Measurements from ENCODE around the gene FAM222A.

FAM222A gene

DNA sequence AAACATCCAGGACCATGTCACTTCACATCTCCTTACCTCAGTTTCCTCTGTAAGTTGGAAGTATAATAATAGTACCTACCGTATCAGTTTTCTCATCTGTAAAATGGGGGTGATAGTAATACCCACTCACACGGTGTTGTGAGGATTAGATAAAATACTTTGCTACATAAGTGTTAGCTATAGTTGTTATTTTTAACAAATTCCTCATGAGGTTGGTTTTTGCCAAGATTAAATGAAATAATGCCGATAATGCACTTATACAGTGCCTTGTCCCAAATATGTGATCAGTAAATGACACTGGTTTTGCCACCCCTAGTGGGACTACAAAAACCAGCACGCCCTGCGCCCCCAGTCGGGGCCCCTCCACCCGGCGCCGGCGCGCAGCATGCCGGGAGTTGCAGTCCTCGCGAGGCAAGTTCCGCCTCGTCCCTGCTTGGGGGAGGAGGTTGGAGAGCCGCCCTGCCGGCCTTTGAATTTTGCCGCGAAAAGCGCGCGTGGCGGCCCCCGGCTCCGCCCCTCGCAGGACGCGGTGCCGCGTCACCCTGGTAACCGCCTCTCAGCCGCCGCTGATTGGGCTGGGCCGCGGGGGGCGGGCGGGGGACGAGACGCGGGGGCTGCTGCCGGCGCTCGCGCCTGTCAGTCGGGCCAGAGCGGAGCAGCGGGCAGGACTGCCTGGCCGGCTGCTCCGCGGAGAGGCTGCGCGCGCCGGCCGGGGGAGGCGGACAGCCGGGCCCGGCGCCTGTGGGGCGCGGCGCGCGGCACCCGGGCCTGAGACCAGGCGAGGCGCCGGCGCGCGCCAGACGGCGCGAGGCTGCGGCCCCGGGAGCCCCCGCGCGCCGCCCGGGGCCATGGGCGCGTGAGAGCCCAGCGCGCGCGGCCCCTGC is at the start of gene FAM222A:
FAM222A (plus strand) TSS at position 639 of the 884 bp plus-strand sequence. CDS start 30,322 bp downstream, outside the sequence.
- peak; percentile 89 for DNase-seq (ENCODE audit: low read depth)

DNA sequence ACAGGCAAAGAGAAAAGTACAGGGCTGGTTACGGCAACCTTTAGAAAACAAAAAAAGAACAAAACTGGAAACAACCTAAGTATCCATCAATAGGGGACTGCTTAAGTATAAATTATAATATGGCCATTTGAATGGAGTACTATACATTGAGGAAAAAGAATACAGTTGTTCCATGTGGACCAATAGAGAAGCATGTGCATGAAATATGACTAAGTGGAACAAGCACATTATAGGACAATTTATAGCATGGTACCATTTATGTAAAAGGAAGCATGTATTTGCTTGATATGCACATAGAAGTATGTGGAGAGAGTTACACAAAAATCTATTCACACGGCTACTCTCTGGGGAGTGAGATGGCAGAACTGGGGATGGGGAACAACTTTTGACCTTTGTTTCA is 49.2 kb upstream of the FAM222A start:
- DNase-seq (ENCODE audit: low read depth) = no peak

DNA sequence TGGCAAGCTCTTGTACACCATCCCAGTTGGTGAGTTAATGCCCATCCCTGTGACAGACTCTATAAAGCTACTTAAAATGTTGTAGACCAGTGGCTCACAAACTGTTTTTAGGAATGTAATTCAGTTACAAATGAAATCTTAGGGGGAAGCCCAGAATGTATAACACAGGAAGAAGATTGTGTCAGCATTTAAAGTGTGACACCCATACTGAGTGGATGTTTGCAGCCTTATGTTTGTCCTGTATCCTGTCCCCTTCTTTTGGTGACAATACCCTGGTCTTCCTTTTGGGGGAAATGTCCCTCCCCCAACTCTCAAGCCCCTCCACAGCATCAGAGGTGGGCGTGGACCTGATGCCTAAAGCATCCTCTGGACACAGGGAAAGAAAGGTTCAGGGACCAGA is 47.6 kb upstream of the FAM222A start:
- no peak for DNase-seq (ENCODE audit: low read depth)

GRCh38 chr12:109670731-109671130 is 42.9 kb upstream of the FAM222A start:
- no peak for DNase-seq (ENCODE audit: low read depth)

DNA sequence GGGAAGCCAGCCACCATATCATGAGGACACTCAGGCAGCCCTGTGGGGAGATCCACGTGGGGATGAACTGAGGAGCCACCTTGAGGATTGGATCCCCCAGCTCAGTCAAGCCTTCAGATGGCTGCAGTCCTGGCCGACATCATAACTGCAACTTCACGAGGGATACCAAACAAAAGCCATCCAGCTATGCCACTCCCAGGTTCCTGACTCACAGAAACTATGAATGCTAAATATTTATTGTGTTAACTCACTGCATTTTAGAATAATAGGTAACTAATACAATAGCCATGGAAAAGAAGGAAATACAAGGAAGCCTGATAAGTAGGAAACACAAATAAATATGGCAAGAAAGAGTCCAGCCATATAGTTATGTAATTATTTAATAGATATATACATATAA is 42.1 kb upstream of the FAM222A start:
- no peak for DNase-seq (ENCODE audit: low read depth)

DNA sequence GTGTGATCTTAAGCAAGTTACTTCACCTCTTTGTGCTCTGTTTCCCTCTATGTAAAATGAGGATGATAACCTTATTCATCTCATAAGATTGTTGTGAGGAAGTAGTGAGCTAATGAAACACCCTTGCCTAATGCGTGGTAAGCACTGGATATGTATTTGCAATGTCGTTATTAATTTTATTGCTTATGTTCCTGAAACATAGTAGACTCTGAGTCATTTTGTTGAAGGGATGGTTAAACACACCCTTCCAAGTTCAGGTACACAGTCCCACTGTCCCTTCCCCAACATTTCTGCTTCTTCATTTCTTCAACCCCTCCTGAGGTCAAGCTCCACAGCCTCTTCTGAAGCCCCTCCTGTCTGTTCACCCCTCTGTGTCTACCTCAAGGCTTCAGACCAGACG is 40.2 kb upstream of the FAM222A start:
- DNase-seq (ENCODE audit: low read depth) = no peak

- no peak for DNase-seq (ENCODE audit: low read depth)
Measured at GRCh38 chr12:109673884-109674283, 39.7 kb upstream of the FAM222A start.

DNA sequence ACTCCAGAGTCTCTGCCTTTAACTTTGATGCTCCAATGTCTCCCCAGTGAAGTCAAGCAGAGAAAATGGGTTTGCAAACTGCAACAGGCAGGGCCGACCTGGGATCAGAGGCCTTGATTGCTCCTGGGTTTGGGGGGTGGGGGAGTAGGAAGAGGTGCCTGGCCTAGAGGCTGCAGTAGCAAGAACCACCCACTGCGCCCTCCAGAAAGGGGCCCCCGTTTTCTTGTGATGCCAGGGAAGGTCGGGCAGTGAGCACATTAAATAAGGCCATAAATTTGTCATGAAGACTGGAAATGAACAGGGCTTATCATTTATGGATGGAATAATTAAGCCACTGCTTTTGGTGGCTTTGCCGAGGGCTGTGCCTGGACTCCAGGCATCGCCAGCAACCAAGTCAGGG is 38.2 kb upstream of the FAM222A start:
- DNase-seq (ENCODE audit: low read depth) = no peak

DNA sequence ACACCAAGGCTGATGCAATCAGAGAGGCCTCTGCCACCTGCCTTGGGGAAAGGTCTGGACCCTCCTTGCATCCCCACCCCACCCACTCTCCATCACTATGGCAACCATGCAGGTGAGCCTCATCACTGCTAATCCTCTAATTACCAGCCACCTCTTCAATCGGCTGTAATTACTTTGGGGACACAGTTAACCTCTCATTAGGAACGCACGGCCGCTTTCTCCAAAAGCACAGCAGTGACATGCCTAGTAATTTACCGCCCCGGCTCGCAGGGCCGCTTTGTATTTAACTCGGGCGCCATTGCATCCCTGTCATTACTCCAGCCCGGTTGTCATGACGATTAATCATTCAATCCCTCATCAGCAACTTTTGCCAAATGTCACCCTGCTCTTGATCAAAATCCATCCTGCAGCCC is 36.3 kb upstream of the FAM222A start:
- no peak for DNase-seq (ENCODE audit: low read depth)

DNA sequence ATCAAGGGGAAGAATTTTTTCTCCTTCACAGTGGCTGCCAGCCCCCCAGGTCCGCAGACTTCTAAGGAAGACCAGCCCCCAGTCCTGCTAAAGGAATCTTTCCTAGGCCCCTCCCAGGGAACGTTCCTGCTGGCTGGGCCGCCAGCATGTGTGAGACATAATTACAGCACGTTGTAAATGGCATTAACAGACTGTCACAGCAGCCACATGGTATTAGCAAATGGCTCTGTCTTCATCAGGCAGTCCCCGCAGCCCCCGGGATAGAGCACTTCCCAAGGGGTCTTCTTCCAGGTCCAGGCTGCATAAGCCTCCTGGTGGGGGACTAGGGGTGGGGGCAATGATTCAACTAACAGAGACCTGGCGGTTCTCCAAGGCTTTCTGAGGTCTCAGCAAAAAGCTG is 34.9 kb upstream of the FAM222A start:
- DNase-seq (ENCODE audit: low read depth) = no peak

- DNase-seq (ENCODE audit: low read depth) = no peak
Measured at GRCh38 chr12:109679501-109680263, 33.9 kb upstream of the FAM222A start.

GRCh38 chr12:109680264-109681005 is 33.2 kb upstream of the FAM222A start:
- no peak for DNase-seq (ENCODE audit: low read depth)

- no peak for DNase-seq (ENCODE audit: low read depth)
Measured at GRCh38 chr12:109681986-109682707, 31.5 kb upstream of the FAM222A start.

GRCh38 chr12:109682708-109683060 is 30.9 kb upstream of the FAM222A start:
- DNase-seq (ENCODE audit: low read depth) = no peak

DNA sequence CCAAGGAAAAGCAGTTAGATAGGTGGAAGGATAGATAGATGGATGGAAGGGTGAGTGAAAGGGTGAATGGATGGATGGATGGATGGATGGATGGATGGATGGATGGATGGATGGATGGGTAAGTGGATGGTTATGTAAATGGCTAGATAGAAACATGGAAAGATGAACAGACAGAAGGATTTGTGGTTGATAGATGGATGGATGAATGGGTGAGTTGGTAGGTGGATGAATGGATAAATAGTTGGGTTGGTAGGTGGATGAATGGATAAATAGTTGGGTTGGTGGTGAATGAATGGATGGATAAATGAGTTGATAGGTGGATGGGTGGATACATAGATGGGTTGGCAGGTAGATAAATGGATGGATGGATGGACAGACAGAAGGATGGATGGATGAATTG is 30.3 kb upstream of the FAM222A start:
- no peak for DNase-seq (ENCODE audit: low read depth)

- no peak for DNase-seq (ENCODE audit: low read depth)
Measured at GRCh38 chr12:109685574-109686447, 27.8 kb upstream of the FAM222A start.

- DNase-seq (ENCODE audit: low read depth) = no peak
Measured at GRCh38 chr12:109686523-109686922, 27.1 kb upstream of the FAM222A start.

DNA sequence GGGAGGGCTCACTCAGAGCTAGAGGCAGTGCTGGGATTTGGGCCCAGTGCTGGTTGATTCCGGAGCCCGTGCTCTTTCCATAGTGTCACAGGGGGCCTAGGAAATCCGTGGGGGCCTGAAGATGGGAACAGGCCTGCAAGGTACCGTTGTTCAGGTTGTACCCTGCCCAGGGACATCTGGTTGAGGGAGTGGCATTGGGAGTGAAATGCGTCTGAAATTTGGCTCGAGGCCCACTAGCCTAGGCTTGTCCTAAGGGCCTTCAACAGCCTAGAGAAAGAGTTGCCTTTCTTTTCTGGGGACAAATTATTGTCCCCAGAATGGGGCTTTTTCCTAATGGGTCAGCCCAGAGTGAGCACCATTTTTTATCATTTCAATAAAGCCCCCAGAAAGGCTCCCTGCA is 26.4 kb upstream of the FAM222A start:
- DNase-seq (ENCODE audit: low read depth) = no peak

DNA sequence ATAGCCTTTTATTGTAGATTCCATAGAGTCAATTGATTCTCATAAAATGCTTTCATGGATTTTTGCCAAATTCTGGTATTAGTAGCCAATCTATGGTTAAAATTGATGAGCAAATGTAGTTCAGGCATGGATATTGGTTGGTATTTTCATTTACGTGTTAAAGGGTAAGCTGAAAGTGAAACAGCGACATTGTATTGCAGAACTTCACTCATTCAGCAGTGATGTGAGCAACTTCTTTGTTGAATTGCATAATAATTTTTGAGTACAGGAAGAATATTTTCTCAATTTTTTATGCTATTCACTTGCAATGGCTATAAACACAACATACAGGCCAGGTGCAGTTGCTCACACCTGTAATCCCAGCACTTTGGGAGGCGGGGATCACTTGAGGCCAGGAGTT is 24.2 kb upstream of the FAM222A start:
- no peak for DNase-seq (ENCODE audit: low read depth)

GRCh38 chr12:109693160-109693559 is 20.5 kb upstream of the FAM222A start:
- DNase-seq (ENCODE audit: low read depth) = no peak

Measured in stromal cell of bone marrow (primary cell).